ENCODE measurements around the gene STAT5B.

STAT5B gene

GRCh38 chr17:42289611-42290181 lies 13.5 kb upstream of the STAT5B start:
- no peaks in the 10 kb centered on the region for H3K9me3 ChIP-seq (replicated peaks in 1 of 11)
- peaks cover 41 to 71% (median 48%) of the 10 kb centered on the region in 10 experiments for H3K4me1 ChIP-seq
- peak overlapping the region in 3 of 11 experiments; percentile 31 to 82 (median 77); a peak in 3 of 22 replicates for H3K27ac ChIP-seq
- peaks cover 10 to 49% (median 24%) of the 10 kb centered on the region in 11 experiments; a peak in 17 of 22 replicates for H3K36me3 ChIP-seq
- H3K9ac ChIP-seq = peak overlapping the region in 5 of 11 experiments; percentile 18 to 91 (median 85); a peak in 6 of 22 replicates
- peaks cover 0 to 43% (median 13%) of the 10 kb centered on the region in 11 experiments; a peak in 10 of 22 replicates for H4K20me1 ChIP-seq
- H3K27me3 ChIP-seq = peaks cover 0 to 4% (median 0%) of the 10 kb centered on the region in 11 experiments; a peak in 2 of 22 replicates
- peak overlapping the region in 8 of 10 experiments; percentile 62 to 82 (median 71); a peak in 15 of 20 replicates for H3K4me3 ChIP-seq
- no peak for TF ChIP-seq Cebpa-rat (IDR thresholded peaks at IDR 0.05)
- peak overlapping the region; percentile 81 to 98 (median 92) for H3K4me2 ChIP-seq

GRCh38 chr17:42288803-42289610 lies 12.8 kb upstream of the STAT5B start:
- Histone ChIP-seq H3K4me3 (peak overlapping the region; percentile 62 to 82 (median 70)), H3K27ac (peak overlapping the region; percentile 73 to 90 (median 82))

GRCh38 chr17:42287977-42288802 lies 12.0 kb upstream of the STAT5B start, which contains the start of gene STAT5A:
Gene STAT5A, plus strand, starts transcription at chr17:42288498. Its CDS starts 914 bp downstream, at chr17:42289412.
- Histone ChIP-seq H3K4me1 (peaks cover 41 to 62% (median 48%) of the 10 kb centered on the region in 10 experiments), H3K36me3 (peaks cover 3 to 34% (median 13%) of the 10 kb centered on the region in 11 experiments; a peak in 12 of 22 replicates), H3K4me3 (peak within 1 kb of the TSS; percentile 62 to 82 (median 70)), H4K20me1 (peaks cover 0 to 30% (median 13%) of the 10 kb centered on the region in 11 experiments; a peak in 10 of 22 replicates), H3K9me3 (replicated peaks in 1 of 11) (no peaks in the 10 kb centered on the region), H3K27me3 (peaks cover 0 to 4% (median 0%) of the 10 kb centered on the region in 11 experiments; a peak in 2 of 22 replicates), H3K4me2 (peak within 1 kb of the TSS; percentile 81 to 98 (median 92)), H3K9ac (peak within 1 kb of the TSS; percentile 72 to 91 (median 82)), H3K27ac (peak within 1 kb of the TSS; percentile 73 to 90 (median 82))
- TF ChIP-seq Cebpa-rat (IDR thresholded peaks at IDR 0.05) = no peak

More at GRCh38 chr17:42288803-42289610, 12.8 kb upstream of the STAT5B start:
- peaks cover 0 to 36% (median 13%) of the 10 kb centered on the region in 11 experiments; a peak in 10 of 22 replicates for H4K20me1 ChIP-seq
- H3K4me2 ChIP-seq = peak overlapping the region; percentile 81 to 98 (median 92)
- H3K4me1 ChIP-seq = peaks cover 41 to 69% (median 48%) of the 10 kb centered on the region in 10 experiments
- no peaks in the 10 kb centered on the region for H3K9me3 ChIP-seq (replicated peaks in 1 of 11)
- peak overlapping the region; percentile 72 to 91 (median 82) for H3K9ac ChIP-seq
- no peak for TF ChIP-seq Cebpa-rat (IDR thresholded peaks at IDR 0.05)
- peaks cover 0 to 4% (median 0%) of the 10 kb centered on the region in 11 experiments; a peak in 2 of 22 replicates for H3K27me3 ChIP-seq
- H3K36me3 ChIP-seq = peaks cover 4 to 42% (median 17%) of the 10 kb centered on the region in 11 experiments; a peak in 13 of 22 replicates

- H4K20me1 ChIP-seq = peaks cover 0 to 25% (median 13%) of the 10 kb centered on the region in 11 experiments; a peak in 10 of 22 replicates
- H3K4me1 ChIP-seq = peaks cover 41 to 62% (median 48%) of the 10 kb centered on the region in 10 experiments
- TF ChIP-seq Cebpa-rat (IDR thresholded peaks at IDR 0.05) = no peak
- peak overlapping the region; percentile 62 to 82 (median 70) for H3K4me3 ChIP-seq
- peak overlapping the region; percentile 81 to 98 (median 92) for H3K4me2 ChIP-seq
- H3K27ac ChIP-seq = peak overlapping the region; percentile 73 to 90 (median 82)
- peaks cover 0 to 26% (median 7%) of the 10 kb centered on the region in 11 experiments; a peak in 11 of 22 replicates for H3K36me3 ChIP-seq
- peaks cover 0 to 4% (median 0%) of the 10 kb centered on the region in 11 experiments; a peak in 2 of 22 replicates for H3K27me3 ChIP-seq
- H3K9me3 ChIP-seq (replicated peaks in 1 of 11) = no peaks in the 10 kb centered on the region
- H3K9ac ChIP-seq = peak overlapping the region; percentile 72 to 91 (median 82)
Observed at GRCh38 chr17:42287305-42287976, 11.2 kb upstream of the STAT5B start.

GRCh38 chr17:42286411-42287221 lies 10.4 kb upstream of the STAT5B start:
- Histone ChIP-seq H3K27ac (peak overlapping the region in 9 of 11 experiments; percentile 73 to 90 (median 82); a peak in 13 of 22 replicates), H3K27me3 (peaks cover 0 to 4% (median 0%) of the 10 kb centered on the region in 11 experiments; a peak in 2 of 22 replicates), H3K4me2 (peak overlapping the region; percentile 81 to 98 (median 92)), H3K4me3 (peak overlapping the region in 4 of 10 experiments; percentile 62 to 82 (median 76); a peak in 10 of 20 replicates), H4K20me1 (peaks cover 0 to 22% (median 13%) of the 10 kb centered on the region in 11 experiments; a peak in 10 of 22 replicates), H3K9me3 (replicated peaks in 1 of 11) (no peaks in the 10 kb centered on the region), H3K9ac (peak overlapping the region in 9 of 11 experiments; percentile 72 to 91 (median 82); a peak in 14 of 22 replicates), H3K36me3 (peaks cover 0 to 18% (median 0%) of the 10 kb centered on the region in 11 experiments; a peak in 8 of 22 replicates), H3K4me1 (peaks cover 38 to 57% (median 46%) of the 10 kb centered on the region in 10 experiments)
- no peak for TF ChIP-seq Cebpa-rat (IDR thresholded peaks at IDR 0.05)

GRCh38 chr17:42285346-42286050 lies 9.3 kb upstream of the STAT5B start:
- no peaks in the 10 kb centered on the region for H3K9me3 ChIP-seq (replicated peaks in 1 of 11)
- peak overlapping the region in 3 of 11 experiments; percentile 91 to 98 (median 96); a peak in 5 of 22 replicates for H3K4me2 ChIP-seq
- no peak overlapping the region for H3K4me3 ChIP-seq
- H3K9ac ChIP-seq = no peak overlapping the region
- H3K27ac ChIP-seq = no peak overlapping the region
- TF ChIP-seq Cebpa-rat (IDR thresholded peaks at IDR 0.05) = no peak
- peaks cover 0 to 16% (median 10%) of the 10 kb centered on the region in 11 experiments; a peak in 10 of 22 replicates for H4K20me1 ChIP-seq
- H3K27me3 ChIP-seq = peaks cover 0 to 4% (median 0%) of the 10 kb centered on the region in 11 experiments; a peak in 2 of 22 replicates
- peaks cover 37 to 50% (median 41%) of the 10 kb centered on the region in 10 experiments for H3K4me1 ChIP-seq
- H3K36me3 ChIP-seq = peaks cover 0 to 7% (median 0%) of the 10 kb centered on the region in 11 experiments; a peak in 3 of 22 replicates
